Endodermal cell (in vitro differentiated cells): Measurements from ENCODE around the gene RBCK1. TPM values are rescaled to one million over a fixed set of nuclear protein-coding genes. Genes with fewer than 3 reads are reported as not detected.

Experiments
- DNase-seq: peaks from one replicate; pipeline ENCODE4 v3.0.0-alpha.2; 2017
- H3K27ac ChIP-seq: 2 replicates; pipeline ENCODE4 v1.5.1; 2013; ENCODE audit warnings: mild to moderate bottlenecking, low read depth, low read length, moderate library complexity
- H3K27me3 ChIP-seq: 2 replicates; pipeline ENCODE4 v1.6.1; 2013; ENCODE audit warnings: mild to moderate bottlenecking, low read length, moderate library complexity; ENCODE audit not compliant: insufficient read depth, control insufficient read depth, poor library complexity, severe bottlenecking
- H3K36me3 ChIP-seq: 2 replicates; pipeline ENCODE4 v1.7.0; 2013; ENCODE audit warnings: mild to moderate bottlenecking, low read length, moderate library complexity; ENCODE audit not compliant: control insufficient read depth, insufficient read depth
- H3K4me1 ChIP-seq: one replicate; pipeline ENCODE4 v1.7.0; 2013; ENCODE audit warnings: low read length; ENCODE audit not compliant: control insufficient read depth, insufficient read depth
- H3K4me3 ChIP-seq: 2 replicates; pipeline ENCODE4 v1.5.1; 2013; ENCODE audit warnings: mild to moderate bottlenecking, low read length, moderate library complexity
- H3K9ac ChIP-seq: 2 replicates; pipeline ENCODE4 v1.6.1; 2013; ENCODE audit warnings: mild to moderate bottlenecking, low read length, moderate library complexity; ENCODE audit not compliant: poor library complexity, severe bottlenecking; ENCODE audit errors: extremely low read depth
- H3K9me3 ChIP-seq: 2 replicates; pipeline ENCODE4 v1.6.1; 2013; ENCODE audit warnings: mild to moderate bottlenecking, low read length, moderate library complexity; ENCODE audit not compliant: control insufficient read depth
- H3K27ac Mint-ChIP-seq: 2 replicates; pipeline ENCODE4 v1.8.0; 2020; ENCODE audit warnings: mixed read lengths
- H3K27me3 Mint-ChIP-seq: 2 replicates; pipeline ENCODE4 v1.8.0; 2021; ENCODE audit warnings: mild to moderate bottlenecking, mixed read lengths; ENCODE audit not compliant: insufficient read depth
- H3K36me3 Mint-ChIP-seq: 2 replicates; pipeline ENCODE4 v1.8.0; 2020; ENCODE audit warnings: low read depth, mixed read lengths
- H3K4me1 Mint-ChIP-seq: 2 replicates; pipeline ENCODE4 v1.8.0; 2020; ENCODE audit warnings: mixed read lengths
- H3K4me3 Mint-ChIP-seq: 2 replicates; pipeline ENCODE4 v1.8.0; 2020; ENCODE audit warnings: mild to moderate bottlenecking, moderate library complexity, mixed read lengths
- H3K9me3 Mint-ChIP-seq: 2 replicates; pipeline ENCODE4 v1.8.0; 2020; ENCODE audit warnings: mild to moderate bottlenecking, mixed read lengths
- WGBS, 2 experiments: methylation state at CpG; one replicate each; pipeline versions ENCODE4 v1.1.5 to v1.1.7; 2013; ENCODE audit warnings: missing lambda C conversion rate in 2 of 2, mixed read lengths in 1 of 2; ENCODE audit not compliant: insufficient coverage in 1 of 2, insufficient read length in 1 of 2; 5-methylcytosine and 5-hydroxymethylcytosine counted together
- total RNA-seq, 2 donors: library from RNA; stranded (reverse); fragmentation: NEBNext Ultra II Directional in 1 of 2; extraction: Animal tissue kit (Norgen Biotek cat#: 25700) in 1 of 2; gene quantifications; 2 replicates in 1 of 2; 3 replicates in 1 of 2; pipeline ENCODE4 v1.2.1, GENCODE V29; 2021
- TF ChIP-seq, protein P1 (sequence below): fragments of 200-600 bp; sonication (generic); conservative IDR thresholded peaks from 2 replicates; pipeline ENCODE4 v1.5.0; 2021; ENCODE audit warnings: antibody characterized with exemption, mild to moderate bottlenecking

Gene RBCK1
- total RNA-seq, 2 donors from 2014 or later = 61.7 to 63.7 TPM

GRCh38 chr20:387520-387919 lies 20.6 kb upstream of the RBCK1 start:
- no peaks in the 10 kb centered on the region for H3K9me3 ChIP-seq
- Mint-ChIP-seq H3K27me3 (peaks cover 15% of the 10 kb centered on the region), H3K36me3 (peaks cover 5% of the 10 kb centered on the region), H3K27ac (no peak overlapping the region), H3K9me3 (no peaks in the 10 kb centered on the region), H3K4me1 (peaks cover 10% of the 10 kb centered on the region), H3K4me3 (no peak overlapping the region)
- TF ChIP-seq, protein P1, sequence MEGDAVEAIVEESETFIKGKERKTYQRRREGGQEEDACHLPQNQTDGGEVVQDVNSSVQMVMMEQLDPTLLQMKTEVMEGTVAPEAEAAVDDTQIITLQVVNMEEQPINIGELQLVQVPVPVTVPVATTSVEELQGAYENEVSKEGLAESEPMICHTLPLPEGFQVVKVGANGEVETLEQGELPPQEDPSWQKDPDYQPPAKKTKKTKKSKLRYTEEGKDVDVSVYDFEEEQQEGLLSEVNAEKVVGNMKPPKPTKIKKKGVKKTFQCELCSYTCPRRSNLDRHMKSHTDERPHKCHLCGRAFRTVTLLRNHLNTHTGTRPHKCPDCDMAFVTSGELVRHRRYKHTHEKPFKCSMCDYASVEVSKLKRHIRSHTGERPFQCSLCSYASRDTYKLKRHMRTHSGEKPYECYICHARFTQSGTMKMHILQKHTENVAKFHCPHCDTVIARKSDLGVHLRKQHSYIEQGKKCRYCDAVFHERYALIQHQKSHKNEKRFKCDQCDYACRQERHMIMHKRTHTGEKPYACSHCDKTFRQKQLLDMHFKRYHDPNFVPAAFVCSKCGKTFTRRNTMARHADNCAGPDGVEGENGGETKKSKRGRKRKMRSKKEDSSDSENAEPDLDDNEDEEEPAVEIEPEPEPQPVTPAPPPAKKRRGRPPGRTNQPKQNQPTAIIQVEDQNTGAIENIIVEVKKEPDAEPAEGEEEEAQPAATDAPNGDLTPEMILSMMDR = no peak
- WGBS, 2 experiments = 80 to 90% methylated on average over 1 to 3 of the region's 3 CpGs
- no peak overlapping the region for H3K4me3 ChIP-seq
- no peaks in the 10 kb centered on the region for H3K36me3 ChIP-seq
- H3K4me1 ChIP-seq = no peaks in the 10 kb centered on the region
- H3K27me3 ChIP-seq = peaks cover 7% of the 10 kb centered on the region
- no peak for DNase-seq
- H3K9ac ChIP-seq = no peak overlapping the region
- no peak overlapping the region for H3K27ac ChIP-seq

DNA sequence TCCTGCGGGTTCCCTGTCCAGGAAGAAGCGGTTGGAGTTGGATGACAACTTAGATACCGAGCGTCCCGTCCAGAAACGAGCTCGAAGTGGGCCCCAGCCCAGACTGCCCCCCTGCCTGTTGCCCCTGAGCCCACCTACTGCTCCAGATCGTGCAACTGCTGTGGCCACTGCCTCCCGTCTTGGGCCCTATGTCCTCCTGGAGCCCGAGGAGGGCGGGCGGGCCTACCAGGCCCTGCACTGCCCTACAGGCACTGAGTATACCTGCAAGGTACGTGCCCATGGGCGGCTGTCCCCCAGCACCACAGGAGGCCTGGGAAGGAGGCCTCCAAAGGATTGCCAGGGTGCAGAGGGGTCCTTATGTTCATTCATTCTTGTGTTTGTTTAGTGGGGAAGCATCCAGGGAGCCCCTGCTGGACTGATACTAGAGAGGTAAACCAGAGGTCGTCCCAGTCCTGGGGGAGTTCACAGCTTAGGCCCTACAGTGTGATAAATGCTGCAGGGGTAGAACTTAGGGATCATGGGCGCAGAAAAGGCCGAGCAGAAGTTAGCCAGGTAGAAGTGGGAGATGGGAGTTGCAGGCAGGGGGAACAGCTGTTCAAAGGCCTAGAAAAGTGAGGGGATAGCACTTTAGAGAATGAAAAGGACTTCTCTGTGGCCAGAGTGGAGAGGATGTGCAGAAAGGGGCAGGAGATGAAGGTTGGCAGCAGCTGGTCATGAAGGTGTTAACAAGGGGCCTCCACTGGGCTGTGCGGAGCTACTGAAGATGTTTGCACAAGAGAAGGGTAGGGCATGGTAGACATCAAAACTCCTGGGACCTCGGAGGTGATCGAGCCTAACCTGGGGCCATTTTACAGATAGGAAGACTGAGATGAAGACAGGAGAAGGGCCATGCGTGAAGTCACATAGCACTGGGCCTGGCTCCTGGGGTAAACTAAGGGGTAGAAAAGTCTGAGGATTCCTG lies 19.8 kb upstream of the RBCK1 start:
- Histone ChIP-seq H3K4me1 (no peaks in the 10 kb centered on the region), H3K27me3 (no peaks in the 10 kb centered on the region), H3K4me3 (no peak overlapping the region), H3K9me3 (no peaks in the 10 kb centered on the region), H3K9ac (no peak overlapping the region), H3K36me3 (no peaks in the 10 kb centered on the region), H3K27ac (no peak overlapping the region)
- Mint-ChIP-seq H3K36me3 (peaks cover 5% of the 10 kb centered on the region), H3K4me3 (no peak overlapping the region), H3K4me1 (peaks cover 10% of the 10 kb centered on the region), H3K27ac (no peak overlapping the region), H3K9me3 (no peaks in the 10 kb centered on the region), H3K27me3 (peaks cover 8% of the 10 kb centered on the region)
- TF ChIP-seq, protein P1 = no peak
- 91 to 93% methylated on average over 15 to 21 of the region's 21 CpGs for WGBS, 2 experiments
- no peak for DNase-seq

DNA sequence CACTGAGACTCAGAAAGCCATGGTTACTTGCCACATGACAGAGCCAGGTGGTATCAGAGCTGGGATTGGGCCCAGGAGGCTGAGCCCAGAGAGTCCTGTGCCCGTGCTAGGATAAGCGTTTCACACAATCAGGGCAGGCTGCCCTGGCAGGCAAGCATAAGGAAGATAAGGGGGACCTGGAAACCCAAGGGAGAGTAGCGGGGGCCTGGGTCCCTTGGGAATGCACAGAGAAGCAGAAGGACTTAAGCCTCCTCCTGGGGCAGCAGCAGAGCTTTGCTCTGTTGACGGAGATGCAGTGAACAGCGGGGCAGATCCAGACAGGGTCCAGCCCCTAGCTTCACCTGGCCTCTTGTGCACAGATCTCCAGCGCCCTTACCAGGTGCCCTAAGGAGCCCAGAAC lies 18.9 kb upstream of the RBCK1 start:
- no peaks in the 10 kb centered on the region for H3K36me3 ChIP-seq
- Mint-ChIP-seq H3K4me1 (peaks cover 4% of the 10 kb centered on the region), H3K36me3 (peaks cover 5% of the 10 kb centered on the region), H3K9me3 (no peaks in the 10 kb centered on the region), H3K4me3 (no peak overlapping the region), H3K27me3 (no peaks in the 10 kb centered on the region), H3K27ac (no peak overlapping the region)
- no peak overlapping the region for H3K4me3 ChIP-seq
- WGBS, 2 experiments = 96 to 97% methylated on average over 5 to 6 of the region's 6 CpGs
- no peaks in the 10 kb centered on the region for H3K27me3 ChIP-seq
- no peak overlapping the region for H3K9ac ChIP-seq
- H3K27ac ChIP-seq = no peak overlapping the region
- DNase-seq = no peak
- no peaks in the 10 kb centered on the region for H3K4me1 ChIP-seq
- TF ChIP-seq, protein P1 = no peak
- H3K9me3 ChIP-seq = no peaks in the 10 kb centered on the region
